AG04449 (cell line): ENCODE data around the gene DSCAM.

Experiments used
- CTCF ChIA-PET: fragments of 350-600 bp; formaldehyde crosslinking; extraction: SDS; loops from one replicate; lab custom pipeline; 2021; ENCODE audit warnings: antibody characterized with exemption; lab: Yijun Ruan, JAX
- POLR2A ChIA-PET: fragments of 400-600, 350-600 bp; formaldehyde crosslinking; extraction: SDS; loops from one replicate; lab custom pipeline; 2020; ENCODE audit warnings: antibody characterized with exemption, inconsistent platforms; lab: Yijun Ruan, JAX
- DNase-seq: peaks from one replicate; pipeline ENCODE4 v3.0.0-alpha.2; 2010; ENCODE audit warnings: low read depth, low spot score
- H3K4me3 ChIP-seq: 2 replicates; pipeline ENCODE4 v1.5.1; 2011; ENCODE audit warnings: low read depth, mild to moderate bottlenecking, control low read depth, low read length
- TF ChIP-seq, protein P1 (sequence below): IDR thresholded peaks from one replicate; pipeline ENCODE4 v1.5.1; 2011; ENCODE audit warnings: mild to moderate bottlenecking, moderate library complexity, low read length, control low read depth, inconsistent platforms; ENCODE audit not compliant: insufficient read depth; ENCODE audit errors: missing control alignments

DSCAM gene

DNA sequence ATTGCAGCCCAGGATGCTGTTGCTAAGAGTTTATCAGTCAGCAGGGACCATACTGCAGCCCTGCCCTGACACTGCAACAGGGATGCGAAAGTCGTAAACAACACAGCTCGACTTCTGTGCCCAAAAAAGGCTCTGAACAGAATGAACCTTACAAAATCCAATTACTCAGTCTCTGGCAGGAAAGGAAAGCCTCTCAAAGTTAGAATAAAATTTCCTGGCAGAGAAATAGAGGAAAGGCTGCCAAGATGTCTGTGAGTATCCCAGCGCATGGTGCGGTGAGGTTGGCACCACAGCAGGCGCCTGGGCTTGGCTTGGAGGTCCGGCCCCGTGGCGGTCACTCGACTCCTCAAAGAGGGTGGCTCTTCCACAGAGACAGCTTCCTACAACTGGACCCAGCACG, 794.0 kb downstream of the DSCAM start:
- no peak overlapping the region for H3K4me3 ChIP-seq
- TF ChIP-seq, protein P1, sequence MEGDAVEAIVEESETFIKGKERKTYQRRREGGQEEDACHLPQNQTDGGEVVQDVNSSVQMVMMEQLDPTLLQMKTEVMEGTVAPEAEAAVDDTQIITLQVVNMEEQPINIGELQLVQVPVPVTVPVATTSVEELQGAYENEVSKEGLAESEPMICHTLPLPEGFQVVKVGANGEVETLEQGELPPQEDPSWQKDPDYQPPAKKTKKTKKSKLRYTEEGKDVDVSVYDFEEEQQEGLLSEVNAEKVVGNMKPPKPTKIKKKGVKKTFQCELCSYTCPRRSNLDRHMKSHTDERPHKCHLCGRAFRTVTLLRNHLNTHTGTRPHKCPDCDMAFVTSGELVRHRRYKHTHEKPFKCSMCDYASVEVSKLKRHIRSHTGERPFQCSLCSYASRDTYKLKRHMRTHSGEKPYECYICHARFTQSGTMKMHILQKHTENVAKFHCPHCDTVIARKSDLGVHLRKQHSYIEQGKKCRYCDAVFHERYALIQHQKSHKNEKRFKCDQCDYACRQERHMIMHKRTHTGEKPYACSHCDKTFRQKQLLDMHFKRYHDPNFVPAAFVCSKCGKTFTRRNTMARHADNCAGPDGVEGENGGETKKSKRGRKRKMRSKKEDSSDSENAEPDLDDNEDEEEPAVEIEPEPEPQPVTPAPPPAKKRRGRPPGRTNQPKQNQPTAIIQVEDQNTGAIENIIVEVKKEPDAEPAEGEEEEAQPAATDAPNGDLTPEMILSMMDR = no peak
- POLR2A ChIA-PET = no interaction called here
- DNase-seq = no peak
- CTCF ChIA-PET = interaction anchor here (1.0 kb wide), 1 partner anchor 68 kb away, joined by 3 read pairs; no protein-coding TSS in a partner anchor

DNA sequence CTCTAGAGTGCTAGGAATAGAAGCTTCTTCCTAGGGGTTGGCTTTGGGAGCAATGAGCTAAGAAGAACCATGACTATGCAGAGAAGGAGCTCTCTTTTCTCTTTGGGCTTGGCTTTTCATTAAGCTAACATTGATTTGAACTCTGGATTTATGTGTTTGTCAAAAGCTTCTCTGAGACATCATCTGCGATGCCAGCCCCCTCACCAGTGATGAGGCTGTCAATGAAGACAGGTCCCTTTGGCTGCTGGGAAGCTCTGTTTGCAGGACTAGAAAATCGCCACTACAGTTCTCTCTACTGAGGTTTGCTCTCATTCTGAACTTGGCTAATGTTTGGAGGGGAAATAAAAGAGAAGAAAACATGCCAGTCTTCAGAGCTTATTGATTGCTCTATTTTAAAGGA, 794.7 kb downstream of the DSCAM start:
- H3K4me3 ChIP-seq = no peak overlapping the region
- ChIA-PET CTCF (interaction anchor here (0.5 to 1.0 kb wide), 2 partner anchors 68 to 335 kb away, joined by 3 read pairs; no protein-coding TSS in a partner anchor), POLR2A (no interaction called here)
- TF ChIP-seq, protein P1 = no peak
- DNase-seq = no peak

DNA sequence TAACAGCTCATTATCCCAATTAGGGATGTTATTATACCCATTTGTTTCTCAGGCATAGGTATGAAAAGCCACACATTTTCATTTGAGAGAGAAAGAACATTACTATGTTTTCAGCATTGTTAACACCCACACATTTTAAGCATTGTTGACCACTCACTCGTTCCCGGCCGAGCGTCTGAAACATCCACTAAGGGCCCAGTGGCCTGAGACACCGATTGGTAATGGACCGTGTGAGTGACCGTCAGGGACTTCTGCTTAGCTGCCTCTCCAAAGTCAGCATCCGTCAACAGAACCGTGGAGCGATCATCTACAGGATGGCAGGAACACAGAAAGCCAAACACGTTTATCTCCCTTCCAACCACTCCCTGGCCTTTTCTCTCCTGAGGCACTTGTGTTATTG, 795.2 kb downstream of the DSCAM start:
- DNase-seq = no peak
- no peak overlapping the region for H3K4me3 ChIP-seq
- CTCF ChIA-PET = no interaction called here
- POLR2A ChIA-PET = no interaction called here
- TF ChIP-seq, protein P1 = no peak

DNA sequence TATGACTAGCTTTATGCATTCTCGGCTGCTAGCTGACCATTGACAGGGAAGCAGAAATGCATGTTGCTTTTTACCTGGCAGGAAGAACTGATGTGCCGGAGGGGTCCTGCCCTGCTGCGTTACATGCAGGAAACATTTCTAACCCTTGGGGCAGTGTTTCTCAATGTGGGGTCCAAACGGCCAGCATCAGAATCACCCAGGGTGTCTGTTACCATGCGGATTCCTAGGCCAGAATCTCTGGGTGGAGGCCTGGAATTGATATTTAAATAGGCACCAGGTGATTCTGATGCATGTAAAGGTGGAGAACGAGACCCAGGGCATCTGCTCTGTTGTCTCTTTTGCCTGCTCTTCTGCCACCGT, 797.0 kb downstream of the DSCAM start:
- TF ChIP-seq, protein P1 = no peak
- peak overlapping the region; percentile 29; the same call in 1 of the 2 replicates for H3K4me3 ChIP-seq
- DNase-seq = no peak
- CTCF ChIA-PET = no interaction called here
- POLR2A ChIA-PET = no interaction called here

DNA sequence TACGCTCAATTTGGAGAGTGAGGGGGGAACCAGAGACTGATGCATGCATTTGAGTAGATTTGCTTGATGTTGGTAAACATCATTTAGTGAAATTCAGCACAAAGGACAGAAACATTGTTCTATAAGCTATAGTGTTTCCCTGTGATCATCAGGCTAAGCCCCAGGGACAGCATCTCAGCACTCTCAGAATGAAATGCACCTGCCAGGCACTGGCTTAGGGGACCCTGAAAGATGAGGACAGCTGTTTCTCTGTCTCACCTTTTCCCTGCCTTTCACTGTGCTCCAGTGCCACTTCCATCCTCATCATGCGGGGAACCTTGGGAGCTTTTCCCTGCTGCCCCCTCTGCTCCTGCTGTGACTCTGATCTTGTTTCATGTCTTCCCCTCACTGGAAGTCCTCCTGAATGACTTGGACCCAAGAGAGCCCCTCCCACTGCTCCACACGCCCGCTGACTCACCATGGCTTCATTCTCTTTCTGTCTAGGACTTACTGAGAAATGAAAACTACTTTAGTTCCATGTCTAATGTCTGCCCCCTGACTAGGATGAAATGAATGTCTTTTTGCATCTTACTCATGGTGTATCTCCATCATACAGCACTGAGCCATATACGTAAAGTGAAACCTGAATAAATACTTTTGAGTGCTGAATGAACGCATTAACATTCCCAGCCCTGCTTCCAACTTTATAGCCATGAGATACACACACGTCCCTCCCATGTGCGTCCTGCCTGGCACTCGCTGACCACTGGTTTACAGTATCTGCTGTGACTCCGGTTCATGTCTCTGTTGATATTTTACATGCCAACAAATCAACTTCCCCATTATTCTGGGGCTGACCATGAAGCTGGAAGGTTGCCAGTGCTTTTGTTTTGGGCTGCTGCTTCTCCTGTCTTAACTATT, 797.7 kb downstream of the DSCAM start:
- CTCF ChIA-PET = no interaction called here
- POLR2A ChIA-PET = no interaction called here
- peak overlapping the region; percentile 29 for H3K4me3 ChIP-seq
- TF ChIP-seq, protein P1 = no peak
- DNase-seq = peak; percentile 38

DNA sequence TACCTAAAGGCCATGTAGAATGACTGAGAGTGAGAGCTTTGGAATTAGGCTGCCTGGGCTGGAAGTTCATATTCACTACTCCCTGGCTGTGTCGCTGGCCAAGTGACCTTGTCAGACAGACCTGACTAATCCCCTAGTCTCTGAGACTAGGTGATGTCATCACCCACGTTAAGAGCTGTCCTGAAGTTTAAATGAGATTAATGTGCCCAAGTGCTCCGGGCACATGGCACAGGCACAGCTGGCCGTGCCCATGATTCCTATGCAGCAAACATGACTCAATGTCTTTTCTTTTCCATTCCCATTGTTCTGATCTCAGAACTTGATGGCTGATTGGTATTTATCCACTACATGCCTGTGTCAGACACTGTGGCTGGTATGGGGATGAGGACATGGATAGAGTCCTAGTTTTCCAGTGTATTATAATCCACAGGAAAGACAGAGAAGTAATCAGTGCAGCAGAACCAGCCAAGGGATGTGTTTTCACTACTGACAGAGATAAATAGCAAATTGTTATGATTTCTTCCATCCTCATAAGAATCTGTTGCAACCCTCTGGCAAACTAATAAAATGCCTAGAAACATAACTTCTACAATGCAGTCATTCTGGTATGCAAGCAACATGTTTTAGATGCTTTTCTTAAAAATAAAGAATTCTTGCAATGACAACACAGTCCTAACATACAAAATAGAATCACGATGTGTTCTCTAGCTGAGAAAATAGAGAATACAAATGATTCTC, 798.8 kb downstream of the DSCAM start:
- POLR2A ChIA-PET = no interaction called here
- TF ChIP-seq, protein P1 = no peak
- CTCF ChIA-PET = no interaction called here
- no peak for DNase-seq
- no peak overlapping the region for H3K4me3 ChIP-seq
